ENCODE data around the gene WDFY1.
"Not testable (repeated sequence)": the region's sequence is repeated elsewhere in the genome, so short reads cannot be mapped to it uniquely, and the experiment has no call there.

The WDFY1 gene

GRCh38 chr2:223889229-223889628 is 55.9 kb downstream of the WDFY1 start:
- no peak for DNase-seq

DNA sequence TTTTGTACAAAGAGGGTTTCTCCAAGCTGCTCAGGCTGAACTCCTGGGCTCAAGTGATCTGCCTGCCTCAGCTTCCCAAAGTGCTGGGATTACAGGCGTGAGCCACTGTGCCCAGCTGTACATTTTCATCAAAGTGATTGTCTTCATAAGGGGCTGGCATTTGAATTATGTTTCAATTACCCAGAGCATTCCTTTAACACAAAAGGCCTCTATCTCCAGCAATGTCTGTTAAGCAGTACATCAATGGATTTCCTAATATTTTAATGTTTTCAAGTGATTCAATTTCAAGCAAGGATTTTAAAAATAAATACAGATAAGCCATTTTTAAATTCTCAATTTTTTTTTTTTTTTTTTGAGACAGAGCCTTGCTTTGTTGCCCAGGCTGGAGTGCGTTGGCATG is 56.9 kb downstream of the WDFY1 start:
- DNase-seq = no peak

GRCh38 chr2:223887127-223887526 is 58.0 kb downstream of the WDFY1 start:
- DNase-seq = no peak

DNA sequence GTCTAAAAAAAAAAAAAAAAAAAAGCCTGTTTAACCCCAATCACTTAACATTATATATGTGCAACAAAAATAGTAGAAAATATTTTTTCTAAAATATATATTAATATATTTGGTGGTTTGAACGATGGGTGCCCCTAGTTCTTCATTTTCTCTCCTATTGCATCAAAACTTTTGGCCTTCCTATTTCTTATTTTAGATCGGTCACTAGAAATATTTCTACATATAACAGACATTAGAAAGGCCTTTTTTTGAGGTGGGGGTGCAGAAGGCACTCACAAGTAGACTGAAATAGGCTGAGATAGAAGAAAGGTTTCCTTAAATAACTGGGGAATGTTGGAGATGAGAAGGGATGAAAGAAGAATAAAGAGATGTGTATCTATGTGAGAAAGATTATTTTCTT is 58.4 kb downstream of the WDFY1 start:
- no peak for DNase-seq

GRCh38 chr2:223884399-223884798 is 60.7 kb downstream of the WDFY1 start:
- no peak for DNase-seq

- no peak for DNase-seq
Observed at GRCh38 chr2:223882715-223883114, 62.4 kb downstream of the WDFY1 start.

GRCh38 chr2:223880796-223881195 is 64.3 kb downstream of the WDFY1 start:
- no peak for DNase-seq

- no peak for DNase-seq
Observed at GRCh38 chr2:223877721-223878410, 67.3 kb downstream of the WDFY1 start.

DNA sequence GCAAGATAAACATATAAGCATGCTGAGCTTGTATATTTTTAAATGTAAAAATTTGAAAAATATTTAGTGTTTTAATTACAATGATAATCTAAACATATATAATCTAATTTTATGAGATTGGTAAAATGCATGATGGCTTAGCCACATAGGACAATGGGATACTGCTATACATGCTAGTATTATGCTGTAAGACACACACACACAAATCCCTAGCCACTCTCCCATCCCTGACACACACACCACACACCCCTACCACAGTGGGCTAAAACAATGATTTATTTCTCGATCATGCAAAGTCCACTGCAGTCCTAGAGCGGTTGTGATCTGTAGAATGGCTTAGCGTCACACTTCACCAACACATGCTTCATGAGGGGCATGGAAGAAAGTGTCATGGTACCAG is 71.5 kb downstream of the WDFY1 start:
- no peak for DNase-seq

DNA sequence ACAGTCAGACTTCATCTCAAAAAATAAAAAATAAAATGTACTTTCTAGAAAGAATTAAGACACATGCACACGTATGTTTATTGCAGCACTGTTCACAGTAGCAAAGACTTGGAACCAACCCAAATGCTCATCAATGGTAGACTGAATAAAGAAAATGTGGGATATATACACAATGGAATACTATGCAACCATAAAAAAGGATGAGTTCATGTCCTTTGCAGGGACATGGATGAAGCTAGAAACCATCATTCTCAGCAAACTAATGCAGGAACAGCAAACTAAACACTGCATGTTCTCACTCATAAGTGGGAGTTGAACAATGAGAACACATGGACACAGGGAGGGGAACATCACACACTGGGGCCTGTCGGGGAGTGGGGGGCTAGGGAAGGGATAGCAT is 72.4 kb downstream of the WDFY1 start:
- not testable (repeated sequence) for DNase-seq

GRCh38 chr2:223871661-223872060 is 73.5 kb downstream of the WDFY1 start:
- DNase-seq = not testable (repeated sequence)

GRCh38 chr2:223870840-223871611 is 74.1 kb downstream of the WDFY1 start:
- no peak for DNase-seq

DNA sequence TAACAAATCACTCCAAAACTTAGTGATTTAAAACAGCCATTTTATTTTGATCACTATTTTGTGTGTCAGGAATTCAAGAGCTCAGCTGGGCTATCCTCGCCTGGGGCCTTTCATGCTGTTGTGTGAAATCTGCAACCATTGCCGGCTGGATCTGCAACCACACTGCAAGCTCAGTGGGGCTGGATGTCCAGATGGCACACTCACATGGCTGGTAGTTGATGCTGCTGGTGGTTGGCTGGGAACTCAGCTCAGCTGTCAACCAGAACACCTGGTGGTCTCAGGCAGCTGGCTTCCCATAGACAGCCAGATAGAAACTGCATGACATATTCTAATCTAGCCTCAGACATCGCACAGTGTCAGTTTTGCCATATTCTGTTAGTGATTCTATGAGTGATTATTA is 77.1 kb downstream of the WDFY1 start:
- no peak for DNase-seq

- DNase-seq = no peak
Observed at GRCh38 chr2:223865907-223866508, 79.1 kb downstream of the WDFY1 start.

DNA sequence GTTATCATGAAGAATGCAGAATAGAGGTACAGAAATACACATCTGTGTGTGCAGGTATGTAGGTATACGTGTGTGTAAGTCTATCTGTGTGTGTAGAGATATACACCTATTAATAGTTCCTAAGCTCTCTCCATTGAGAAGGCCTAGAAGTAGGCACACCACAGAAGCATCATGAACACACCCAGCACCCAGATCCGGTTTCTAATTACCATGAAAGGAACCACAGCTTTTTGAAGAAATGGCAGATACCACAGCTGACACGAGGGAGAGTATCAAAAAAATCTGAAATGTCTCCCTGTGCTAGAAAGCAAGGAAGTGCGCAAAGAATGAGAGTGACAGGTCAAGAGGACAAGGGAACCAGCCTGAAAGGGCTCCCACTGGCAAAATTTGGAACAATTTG is 80.0 kb downstream of the WDFY1 start:
- no peak for DNase-seq

GRCh38 chr2:223863491-223863890 is 81.6 kb downstream of the WDFY1 start:
- no peak for DNase-seq

GRCh38 chr2:223860809-223861738 is 84.1 kb downstream of the WDFY1 start:
- no peak for DNase-seq

DNA sequence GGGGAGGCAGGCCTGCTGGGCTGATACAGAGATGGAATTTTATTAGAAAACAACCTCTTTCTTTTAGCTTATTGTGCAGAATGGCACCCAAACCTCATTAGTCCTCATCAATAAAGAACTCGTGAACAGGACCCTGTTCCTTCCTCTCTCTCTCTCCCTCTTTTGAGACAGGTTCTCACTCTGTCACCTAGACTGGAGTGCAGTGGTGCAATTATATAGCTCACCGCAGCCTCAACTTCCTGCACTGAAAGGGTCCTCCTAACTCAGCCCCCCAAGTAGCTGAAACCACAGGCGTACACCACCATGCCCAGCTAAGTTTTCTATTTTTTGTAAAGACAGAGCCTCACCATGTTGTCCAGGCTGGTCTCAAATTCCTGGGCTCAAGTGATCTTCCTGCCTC is 86.1 kb downstream of the WDFY1 start:
- no peak for DNase-seq

DNA sequence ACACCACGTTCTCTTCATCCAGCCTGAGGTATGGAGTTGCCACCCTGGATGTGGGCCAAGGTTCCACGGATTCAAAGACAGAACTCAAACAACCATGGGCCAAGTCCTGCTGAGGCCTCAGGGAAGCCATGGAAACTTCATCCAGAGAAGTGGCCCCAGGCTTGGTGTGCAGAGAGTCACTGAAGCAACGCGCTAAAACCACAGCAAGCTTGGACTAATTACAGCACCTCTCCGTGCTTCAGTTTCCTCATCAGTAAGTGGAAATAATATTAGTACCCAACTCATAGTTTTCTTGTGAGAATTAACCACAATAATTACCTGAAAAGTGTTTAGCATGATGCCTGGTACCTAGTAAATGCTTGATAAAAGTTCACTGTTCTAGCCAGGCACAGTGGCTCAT is 88.6 kb downstream of the WDFY1 start:
- DNase-seq = no peak

DNA sequence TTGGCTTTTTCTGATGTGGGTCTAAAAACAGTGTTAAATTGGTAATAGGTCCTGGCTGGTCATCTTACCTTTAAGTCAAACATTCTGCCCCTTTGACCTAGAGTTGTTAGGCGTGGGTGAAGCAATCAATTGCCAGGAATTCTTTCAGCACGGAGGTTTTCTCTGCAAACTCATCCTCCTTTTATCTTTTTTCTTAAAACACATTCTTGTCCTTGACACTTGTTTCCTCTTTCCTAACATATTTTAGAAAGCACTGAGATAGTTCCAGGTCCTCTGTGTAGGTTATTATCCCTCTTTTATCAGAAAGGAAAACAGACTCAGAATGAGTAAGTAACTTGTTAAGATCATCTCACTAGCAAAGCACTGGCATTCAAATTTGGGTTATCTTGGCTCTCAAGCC is 89.1 kb downstream of the WDFY1 start:
- no peak for DNase-seq

DNA sequence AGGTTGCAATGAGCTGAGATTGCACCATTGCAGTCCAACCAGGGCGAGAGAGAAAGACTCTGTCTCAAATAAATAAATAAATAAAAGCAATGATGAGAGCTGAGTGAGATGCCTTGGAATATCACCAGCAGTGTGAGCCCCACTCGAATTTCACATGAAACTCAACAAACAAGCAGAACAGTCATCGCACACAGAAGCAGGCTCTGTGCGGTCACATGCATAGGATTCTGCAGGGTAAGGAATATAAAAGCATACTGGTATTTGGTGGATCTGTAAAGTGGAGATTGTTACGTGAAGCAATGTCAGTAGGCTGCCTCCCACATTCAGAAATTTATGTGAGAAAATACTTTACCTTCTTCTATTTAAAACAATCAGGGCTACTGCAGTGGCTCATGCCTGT is 89.7 kb downstream of the WDFY1 start:
- DNase-seq = no peak

DNA sequence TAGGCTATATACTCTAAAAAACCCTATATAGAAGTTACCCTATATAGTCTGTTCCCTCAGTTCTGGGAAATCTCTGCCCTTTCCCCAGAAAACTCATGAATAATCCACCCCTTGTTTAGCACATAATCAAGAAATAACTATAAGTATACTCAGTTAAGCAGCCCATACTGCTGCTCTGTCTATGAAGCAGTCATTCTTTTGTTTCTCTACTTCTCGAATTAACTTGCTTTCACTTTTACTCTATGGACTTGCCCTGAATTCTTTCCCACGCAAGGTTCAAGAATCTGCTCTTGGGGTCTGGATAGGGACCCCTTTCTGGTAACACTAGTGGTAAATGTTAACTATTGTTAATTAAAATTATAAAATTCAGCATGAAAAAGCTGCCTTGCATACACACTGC is 90.4 kb downstream of the WDFY1 start:
- DNase-seq = no peak

- no peak for DNase-seq
Observed at GRCh38 chr2:223853425-223853837, 91.7 kb downstream of the WDFY1 start.
